HEK293 (cell line): ENCODE data around the gene TTC12.

Experiments
- CTCF ChIP-seq: fragments of 450-650 bp; formaldehyde crosslinking; IDR thresholded peaks from 2 replicates; pipeline ENCODE4 v1.5.1; 2016; ENCODE audit warnings: missing biosample characterization, missing genetic modification characterization
- GLIS1 ChIP-seq: fragments of 450-650 bp; formaldehyde crosslinking; IDR thresholded peaks from 2 replicates; pipeline ENCODE4 v1.5.1; 2016; ENCODE audit warnings: missing biosample characterization, missing genetic modification characterization
- REST ChIP-seq: fragments of 450-650 bp; formaldehyde crosslinking; IDR thresholded peaks from 2 replicates; pipeline ENCODE4 v1.5.1; 2016; ENCODE audit warnings: missing biosample characterization, missing genetic modification characterization
- ZNF10 ChIP-seq: fragments of 450-650 bp; formaldehyde crosslinking; IDR thresholded peaks from 2 replicates; pipeline ENCODE4 v1.5.1; 2017; ENCODE audit warnings: missing biosample characterization, missing genetic modification characterization
- ZNF155 ChIP-seq: fragments of 450-650 bp; formaldehyde crosslinking; IDR thresholded peaks from 2 replicates; pipeline ENCODE4 v1.5.1; 2016; ENCODE audit warnings: missing biosample characterization, missing genetic modification characterization
- ZNF274 ChIP-seq, 2 experiments: fragments of 200-500 bp in 1 of 2; fragments of 450-650 bp in 1 of 2; sonication (Bioruptor generic) in 1 of 2; formaldehyde crosslinking in 1 of 2; IDR thresholded peaks; 2 replicates each; pipeline versions ENCODE4 v1.5.1 to v1.6.1; 2014 to 2016; ENCODE audit warnings: borderline replicate concordance in 1 of 2, inconsistent platforms in 1 of 2, low read length in 1 of 2, missing biosample characterization in 1 of 2, missing genetic modification characterization in 1 of 2
- ZNF302 ChIP-seq: fragments of 450-650 bp; formaldehyde crosslinking; IDR thresholded peaks from 2 replicates; pipeline ENCODE4 v1.5.1; 2016; ENCODE audit warnings: missing biosample characterization, missing genetic modification characterization, low read depth
- ZNF513 ChIP-seq: fragments of 450-650 bp; IDR thresholded peaks from 2 replicates; pipeline ENCODE4 v1.5.1; 2018; ENCODE audit warnings: missing biosample characterization, missing genetic modification characterization
- ZNF623 ChIP-seq: fragments of 450-650 bp; formaldehyde crosslinking; IDR thresholded peaks from 2 replicates; pipeline ENCODE4 v1.5.1; 2016; ENCODE audit warnings: missing biosample characterization, missing genetic modification characterization
- ZNF629 ChIP-seq: fragments of 450-650 bp; formaldehyde crosslinking; IDR thresholded peaks from 2 replicates; pipeline ENCODE4 v1.5.1; 2017; ENCODE audit warnings: missing biosample characterization, missing genetic modification characterization
- ZNF670 ChIP-seq: fragments of 450-650 bp; formaldehyde crosslinking; IDR thresholded peaks from 2 replicates; pipeline ENCODE4 v1.5.1; 2016; ENCODE audit warnings: missing biosample characterization, missing genetic modification characterization, low read depth

GRCh38 chr11:113356203-113356602 is 41.8 kb downstream of the TTC12 start:
- no peak for TF ChIP-seq REST (tag by site-specific recombination)
- TF ChIP-seq ZNF274 (IDR thresholded peaks at IDR 0.05; ENCODE audit: low read length): no peak
- no peak for TF ChIP-seq ZNF274 (tag by site-specific recombination; IDR thresholded peaks at IDR 0.05; ENCODE audit: borderline replicate concordance)
- TF ChIP-seq CTCF (tag by site-specific recombination): no peak
- no peak for TF ChIP-seq ZNF629 (tag by site-specific recombination)
- no peak for TF ChIP-seq ZNF670 (tag by site-specific recombination)
- no peak for TF ChIP-seq ZNF513 (tag by site-specific recombination)
- no peak for TF ChIP-seq ZNF155
- TF ChIP-seq GLIS1 (tag by site-specific recombination): no peak
- no peak for TF ChIP-seq ZNF623
- TF ChIP-seq ZNF302 (tag by site-specific recombination): no peak
- TF ChIP-seq ZNF10 (tag by site-specific recombination): no peak
